Epithelial cell of esophagus (primary cell): ENCODE data around the gene YAP1.
"Not testable (repeated sequence)": the region's sequence is repeated elsewhere in the genome, so short reads cannot be mapped to it uniquely, and the experiment has no call there.

ENCODE experiments used
- DNase-seq: peaks from one replicate; pipeline ENCODE4 v3.0.0; 2010; ENCODE audit warnings: low read depth
- H3K4me3 ChIP-seq: 2 replicates; pipeline ENCODE4 v1.5.1; 2011; ENCODE audit warnings: mild to moderate bottlenecking, low read length, control low read depth
- CTCF ChIP-seq: IDR thresholded peaks from 2 replicates; pipeline ENCODE4 v1.5.1; 2011; ENCODE audit warnings: low read depth, mild to moderate bottlenecking, low read length, control low read depth, inconsistent platforms; ENCODE audit not compliant: insufficient read depth; ENCODE audit errors: missing control alignments

YAP1 gene

GRCh38 chr11:102254047-102254446 is 143.8 kb downstream of the YAP1 start:
- DNase-seq, result no peak
- H3K4me3 ChIP-seq, result no peak overlapping the region
- TF ChIP-seq CTCF, result peak; percentile 13

GRCh38 chr11:102256251-102256650 is 146.0 kb downstream of the YAP1 start:
- no peak overlapping the region for H3K4me3 ChIP-seq
- DNase-seq, result peak; percentile 99
- TF ChIP-seq CTCF, result no peak

- no peak overlapping the region for H3K4me3 ChIP-seq
- DNase-seq, result no peak
- no peak for TF ChIP-seq CTCF
Observed at GRCh38 chr11:102260241-102260640, 150.0 kb downstream of the YAP1 start.

GRCh38 chr11:102263379-102264003 is 153.2 kb downstream of the YAP1 start:
- no peak for TF ChIP-seq CTCF
- H3K4me3 ChIP-seq, result no peak overlapping the region
- no peak for DNase-seq

GRCh38 chr11:102264704-102265103 is 154.5 kb downstream of the YAP1 start:
- DNase-seq, H3K4me3 ChIP-seq: not testable (repeated sequence)

GRCh38 chr11:102266099-102266498 is 155.9 kb downstream of the YAP1 start:
- TF ChIP-seq CTCF, result no peak
- no peak overlapping the region for H3K4me3 ChIP-seq
- DNase-seq, result no peak

- TF ChIP-seq CTCF, result no peak
- H3K4me3 ChIP-seq, result peak overlapping the region; percentile 47
- peak; percentile 76 for DNase-seq
Observed at GRCh38 chr11:102267609-102268008, 157.4 kb downstream of the YAP1 start.
